HL-60 (cell line): ENCODE results near the gene STRADB.

Experiments used
- GABPA ChIP-seq: IDR thresholded peaks from 2 replicates; pipeline ENCODE4 v1.6.1; 2012; ENCODE audit warnings: low read depth
- POLR2AphosphoS5 ChIP-seq: IDR thresholded peaks from 2 replicates; pipeline ENCODE4 v1.6.1; 2012; ENCODE audit warnings: low read depth
- SPI1 ChIP-seq: IDR thresholded peaks from 2 replicates; pipeline ENCODE4 v1.6.1; 2012; ENCODE audit warnings: low read depth, mild to moderate bottlenecking, borderline replicate concordance
- TF ChIP-seq, protein P1 (sequence below): IDR thresholded peaks from one replicate; pipeline ENCODE4 v1.5.1; 2011; ENCODE audit warnings: low read length, control low read depth, inconsistent platforms; ENCODE audit not compliant: insufficient read depth
- TF ChIP-seq, protein P2 (sequence below): IDR thresholded peaks from 2 replicates; pipeline ENCODE4 v1.6.1; 2012; ENCODE audit warnings: low read depth; ENCODE audit not compliant: insufficient replicate concordance

DNA sequence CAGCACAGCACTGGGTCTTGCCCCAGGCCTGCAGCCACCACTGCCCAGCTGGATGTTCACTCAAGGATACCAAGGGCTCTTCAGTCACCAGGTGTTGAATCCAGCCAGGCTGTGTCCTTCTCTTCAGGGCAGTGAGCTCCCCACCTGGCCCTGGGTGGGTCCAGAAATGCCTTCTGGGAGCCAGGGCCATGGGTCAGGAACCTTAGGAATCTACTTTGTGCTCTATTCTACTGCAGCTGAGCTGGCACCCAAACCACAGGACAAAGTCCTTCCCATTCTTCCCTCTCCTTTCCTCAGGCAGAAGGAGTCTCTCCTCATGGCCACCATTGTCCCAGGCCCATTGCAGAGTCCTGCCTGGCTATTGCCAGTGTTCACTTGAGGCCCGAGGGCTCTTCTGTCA is 13.0 kb downstream of the STRADB start:
- TF ChIP-seq, protein P1, sequence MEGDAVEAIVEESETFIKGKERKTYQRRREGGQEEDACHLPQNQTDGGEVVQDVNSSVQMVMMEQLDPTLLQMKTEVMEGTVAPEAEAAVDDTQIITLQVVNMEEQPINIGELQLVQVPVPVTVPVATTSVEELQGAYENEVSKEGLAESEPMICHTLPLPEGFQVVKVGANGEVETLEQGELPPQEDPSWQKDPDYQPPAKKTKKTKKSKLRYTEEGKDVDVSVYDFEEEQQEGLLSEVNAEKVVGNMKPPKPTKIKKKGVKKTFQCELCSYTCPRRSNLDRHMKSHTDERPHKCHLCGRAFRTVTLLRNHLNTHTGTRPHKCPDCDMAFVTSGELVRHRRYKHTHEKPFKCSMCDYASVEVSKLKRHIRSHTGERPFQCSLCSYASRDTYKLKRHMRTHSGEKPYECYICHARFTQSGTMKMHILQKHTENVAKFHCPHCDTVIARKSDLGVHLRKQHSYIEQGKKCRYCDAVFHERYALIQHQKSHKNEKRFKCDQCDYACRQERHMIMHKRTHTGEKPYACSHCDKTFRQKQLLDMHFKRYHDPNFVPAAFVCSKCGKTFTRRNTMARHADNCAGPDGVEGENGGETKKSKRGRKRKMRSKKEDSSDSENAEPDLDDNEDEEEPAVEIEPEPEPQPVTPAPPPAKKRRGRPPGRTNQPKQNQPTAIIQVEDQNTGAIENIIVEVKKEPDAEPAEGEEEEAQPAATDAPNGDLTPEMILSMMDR, result no peak
- TF ChIP-seq, protein P2, sequence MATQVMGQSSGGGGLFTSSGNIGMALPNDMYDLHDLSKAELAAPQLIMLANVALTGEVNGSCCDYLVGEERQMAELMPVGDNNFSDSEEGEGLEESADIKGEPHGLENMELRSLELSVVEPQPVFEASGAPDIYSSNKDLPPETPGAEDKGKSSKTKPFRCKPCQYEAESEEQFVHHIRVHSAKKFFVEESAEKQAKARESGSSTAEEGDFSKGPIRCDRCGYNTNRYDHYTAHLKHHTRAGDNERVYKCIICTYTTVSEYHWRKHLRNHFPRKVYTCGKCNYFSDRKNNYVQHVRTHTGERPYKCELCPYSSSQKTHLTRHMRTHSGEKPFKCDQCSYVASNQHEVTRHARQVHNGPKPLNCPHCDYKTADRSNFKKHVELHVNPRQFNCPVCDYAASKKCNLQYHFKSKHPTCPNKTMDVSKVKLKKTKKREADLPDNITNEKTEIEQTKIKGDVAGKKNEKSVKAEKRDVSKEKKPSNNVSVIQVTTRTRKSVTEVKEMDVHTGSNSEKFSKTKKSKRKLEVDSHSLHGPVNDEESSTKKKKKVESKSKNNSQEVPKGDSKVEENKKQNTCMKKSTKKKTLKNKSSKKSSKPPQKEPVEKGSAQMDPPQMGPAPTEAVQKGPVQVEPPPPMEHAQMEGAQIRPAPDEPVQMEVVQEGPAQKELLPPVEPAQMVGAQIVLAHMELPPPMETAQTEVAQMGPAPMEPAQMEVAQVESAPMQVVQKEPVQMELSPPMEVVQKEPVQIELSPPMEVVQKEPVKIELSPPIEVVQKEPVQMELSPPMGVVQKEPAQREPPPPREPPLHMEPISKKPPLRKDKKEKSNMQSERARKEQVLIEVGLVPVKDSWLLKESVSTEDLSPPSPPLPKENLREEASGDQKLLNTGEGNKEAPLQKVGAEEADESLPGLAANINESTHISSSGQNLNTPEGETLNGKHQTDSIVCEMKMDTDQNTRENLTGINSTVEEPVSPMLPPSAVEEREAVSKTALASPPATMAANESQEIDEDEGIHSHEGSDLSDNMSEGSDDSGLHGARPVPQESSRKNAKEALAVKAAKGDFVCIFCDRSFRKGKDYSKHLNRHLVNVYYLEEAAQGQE, result no peak
- TF ChIP-seq POLR2AphosphoS5 (no peak), SPI1 (no peak), GABPA (no peak)
